CD8-positive, alpha-beta memory T cell (primary cell): ENCODE measurements around the gene FAM184A. TPM values are rescaled to one million over a fixed set of nuclear protein-coding genes. Genes with fewer than 3 reads are reported as not detected.
A peak's percentile ranks its signal among the peaks of the same experiment; 100 is the strongest.

ENCODE experiments used
- CTCF ChIA-PET: fragments of 350-600 bp; sonication (Branson Sonifier 250); formaldehyde crosslinking; loops from one replicate; lab custom pipeline; 2021; ENCODE audit warnings: antibody characterized with exemption; lab: Charles Lee
- POLR2A ChIA-PET: fragments of 350-600 bp; sonication (Branson Sonifier 250); formaldehyde crosslinking; loops from one replicate; lab custom pipeline; 2021; ENCODE audit warnings: antibody characterized with exemption; lab: Charles Lee
- DNase-seq, 5 donors: peaks; one replicate each; pipeline versions ENCODE4 v3.0.0 to v3.0.0-alpha.2; 2020 to 2022; ENCODE audit warnings: mixed read lengths in 1 of 5
- H3K27ac ChIP-seq: one replicate; pipeline ENCODE4 v1.7.0; 2013; ENCODE audit warnings: low read depth, mild to moderate bottlenecking, low read length, moderate library complexity
- H3K27me3 ChIP-seq: 2 replicates; pipeline ENCODE4 v1.7.0; 2013; ENCODE audit warnings: low read length, mild to moderate bottlenecking; ENCODE audit not compliant: insufficient read depth, poor library complexity, severe bottlenecking
- H3K36me3 ChIP-seq: 2 replicates; pipeline ENCODE4 v1.7.0; 2013; ENCODE audit warnings: mild to moderate bottlenecking, low read length, moderate library complexity; ENCODE audit not compliant: insufficient read depth
- H3K4me1 ChIP-seq: 2 replicates; pipeline ENCODE4 v1.7.0; 2013; ENCODE audit warnings: mild to moderate bottlenecking, low read length, moderate library complexity; ENCODE audit not compliant: insufficient read depth
- H3K4me3 ChIP-seq: 2 replicates; pipeline ENCODE4 v1.7.0; 2013; ENCODE audit warnings: mild to moderate bottlenecking, low read length
- H3K9me3 ChIP-seq: 2 replicates; pipeline ENCODE4 v1.7.0; 2013; ENCODE audit warnings: mild to moderate bottlenecking, low read length
- H3K27ac Mint-ChIP-seq, 8 donors: one replicate each; pipeline ENCODE4 v1.8.0; 2020 to 2021; ENCODE audit warnings: mixed read lengths in 8 of 8, mild to moderate bottlenecking in 6 of 8, inconsistent platforms in 3 of 8, moderate library complexity in 3 of 8
- H3K27me3 Mint-ChIP-seq, 2 donors: one replicate each; pipeline ENCODE4 v1.8.0; 2020 to 2021; ENCODE audit warnings: mixed read lengths in 2 of 2, mild to moderate bottlenecking in 1 of 2, moderate library complexity in 1 of 2
- H3K36me3 Mint-ChIP-seq, 3 donors: one replicate each; pipeline ENCODE4 v1.8.0; 2020 to 2021; ENCODE audit warnings: mixed read lengths in 3 of 3, inconsistent platforms in 1 of 3, mild to moderate bottlenecking in 1 of 3
- H3K4me1 Mint-ChIP-seq, 3 donors: one replicate each; pipeline ENCODE4 v1.8.0; 2020 to 2021; ENCODE audit warnings: mixed read lengths in 3 of 3, inconsistent platforms in 1 of 3, mild to moderate bottlenecking in 1 of 3
- H3K4me3 Mint-ChIP-seq, 7 donors: one replicate each; pipeline ENCODE4 v1.8.0; 2020 to 2021; ENCODE audit warnings: mixed read lengths in 7 of 7, mild to moderate bottlenecking in 6 of 7, moderate library complexity in 4 of 7, inconsistent platforms in 2 of 7
- H3K9me3 Mint-ChIP-seq, 5 donors: one replicate each; pipeline ENCODE4 v1.8.0; 2020 to 2022; ENCODE audit warnings: mixed read lengths in 5 of 5, mild to moderate bottlenecking in 3 of 5, moderate library complexity in 2 of 5, inconsistent platforms in 1 of 5
- polyA plus RNA-seq: library from polyadenylated mRNA; unstranded; fragments of 300-500 nt; fragmentation: Illumina TruSeq; gene quantifications from one replicate; pipeline ENCODE4 v1.2.3, GENCODE V29; 2021
- total RNA-seq, 2 experiments: library from RNA; stranded (reverse); gene quantifications; one replicate each; pipeline ENCODE4 v1.2.3, GENCODE V29; 2021

The FAM184A gene
- total and polyA plus RNA-seq, 3 experiments from 2014 or later, result 0.85 to 2.2 (median 2.0) TPM

DNA sequence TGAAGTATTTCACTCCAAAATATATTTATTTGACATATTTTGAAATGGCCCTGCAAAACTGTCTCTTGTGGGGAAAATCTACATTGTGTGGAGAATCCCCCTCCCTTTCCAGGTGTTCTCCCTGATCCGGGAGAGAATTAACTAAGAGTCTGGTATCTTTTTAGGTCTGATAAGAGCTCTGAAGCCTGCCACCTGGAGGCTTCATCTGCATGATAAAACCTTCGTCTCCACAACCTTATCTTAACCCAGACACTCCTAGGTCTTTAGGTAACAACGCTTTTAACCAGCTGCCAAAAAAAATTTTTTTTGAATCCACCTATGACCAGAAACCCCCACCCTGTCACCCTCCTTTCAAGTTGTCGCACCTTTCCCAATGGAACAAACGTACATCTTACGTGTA, 43.0 kb downstream of the FAM184A start:
- Mint-ChIP-seq H3K4me3 (no peak overlapping the region), H3K9me3 (no peaks in the 10 kb centered on the region), H3K27ac (peak overlapping the region in 1 of 8 donors; percentile 32), H3K27me3 (no peaks in the 10 kb centered on the region), H3K36me3 (no peaks in the 10 kb centered on the region), H3K4me1 (no peaks in the 10 kb centered on the region)
- Histone ChIP-seq H3K27ac (no peak overlapping the region), H3K9me3 (no peaks in the 10 kb centered on the region), H3K4me3 (no peak overlapping the region), H3K4me1 (no peaks in the 10 kb centered on the region), H3K27me3 (no peaks in the 10 kb centered on the region), H3K36me3 (no peaks in the 10 kb centered on the region)
- ChIA-PET POLR2A (interaction anchor here (0.6 kb wide), 1 partner anchor 142 kb away, joined by 3 read pairs; no protein-coding TSS in a partner anchor), CTCF (no interaction called here)
- no peak for DNase-seq

GRCh38 chr6:119034827-119035458, 43.5 kb downstream of the FAM184A start:
- H3K9me3 Mint-ChIP-seq, result no peaks in the 10 kb centered on the region
- H3K36me3 Mint-ChIP-seq, result no peaks in the 10 kb centered on the region
- no peak for DNase-seq
- H3K4me1 ChIP-seq, result no peaks in the 10 kb centered on the region
- no peak overlapping the region for H3K4me3 Mint-ChIP-seq
- no peaks in the 10 kb centered on the region for H3K9me3 ChIP-seq
- no peaks in the 10 kb centered on the region for H3K27me3 ChIP-seq
- peak overlapping the region in 1 of 8 donors; percentile 41 for H3K27ac Mint-ChIP-seq
- H3K36me3 ChIP-seq, result no peaks in the 10 kb centered on the region
- H3K4me1 Mint-ChIP-seq, result no peaks in the 10 kb centered on the region
- no peaks in the 10 kb centered on the region for H3K27me3 Mint-ChIP-seq
- no peak overlapping the region for H3K4me3 ChIP-seq
- H3K27ac ChIP-seq, result no peak overlapping the region
- POLR2A ChIA-PET, result no interaction called here
- CTCF ChIA-PET, result no interaction called here

DNA sequence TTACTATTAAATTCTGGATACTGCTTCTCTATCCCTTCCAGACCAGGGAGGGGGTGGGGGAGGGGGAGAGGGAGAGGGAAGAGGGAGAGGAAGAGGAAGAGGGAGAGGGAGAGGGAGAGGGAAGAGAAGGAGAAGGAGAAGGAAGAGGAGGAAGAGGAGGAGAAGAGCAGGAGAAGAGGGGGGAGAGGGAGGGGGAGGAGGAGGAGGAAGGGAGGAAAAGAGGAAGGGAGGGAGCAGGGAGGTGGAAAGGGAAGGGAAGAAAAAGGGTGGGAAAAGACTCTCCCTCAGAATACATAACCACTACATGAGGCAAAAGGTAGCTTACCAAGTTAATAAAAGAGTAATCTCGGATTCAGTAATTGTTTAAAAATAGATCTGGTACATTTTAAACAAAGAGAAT, 46.0 kb downstream of the FAM184A start:
- Histone ChIP-seq H3K27ac (no peak overlapping the region), H3K4me1 (no peaks in the 10 kb centered on the region), H3K27me3 (no peaks in the 10 kb centered on the region), H3K36me3 (no peaks in the 10 kb centered on the region), H3K9me3 (no peaks in the 10 kb centered on the region), H3K4me3 (no peak overlapping the region)
- DNase-seq, result no peak
- Mint-ChIP-seq H3K36me3 (peaks cover 0 to 4% (median 0%) of the 10 kb centered on the region in 3 donors), H3K9me3 (no peaks in the 10 kb centered on the region), H3K27me3 (peaks cover 0 to 2% of the 10 kb centered on the region in 2 donors), H3K27ac (no peak overlapping the region), H3K4me1 (no peaks in the 10 kb centered on the region), H3K4me3 (no peak overlapping the region)
- POLR2A ChIA-PET, result no interaction called here
- CTCF ChIA-PET, result no interaction called here

GRCh38 chr6:119030759-119031158, 47.7 kb downstream of the FAM184A start:
- Mint-ChIP-seq H3K27ac (no peak overlapping the region), H3K27me3 (peaks cover 0 to 5% of the 10 kb centered on the region in 2 donors), H3K4me3 (no peak overlapping the region), H3K4me1 (no peaks in the 10 kb centered on the region), H3K36me3 (peaks cover 0 to 4% (median 0%) of the 10 kb centered on the region in 3 donors), H3K9me3 (no peaks in the 10 kb centered on the region)
- Histone ChIP-seq H3K9me3 (no peaks in the 10 kb centered on the region), H3K27me3 (no peaks in the 10 kb centered on the region), H3K4me1 (no peaks in the 10 kb centered on the region), H3K27ac (no peak overlapping the region), H3K4me3 (no peak overlapping the region), H3K36me3 (no peaks in the 10 kb centered on the region)
- POLR2A ChIA-PET, result no interaction called here
- no peak for DNase-seq
- CTCF ChIA-PET, result no interaction called here

DNA sequence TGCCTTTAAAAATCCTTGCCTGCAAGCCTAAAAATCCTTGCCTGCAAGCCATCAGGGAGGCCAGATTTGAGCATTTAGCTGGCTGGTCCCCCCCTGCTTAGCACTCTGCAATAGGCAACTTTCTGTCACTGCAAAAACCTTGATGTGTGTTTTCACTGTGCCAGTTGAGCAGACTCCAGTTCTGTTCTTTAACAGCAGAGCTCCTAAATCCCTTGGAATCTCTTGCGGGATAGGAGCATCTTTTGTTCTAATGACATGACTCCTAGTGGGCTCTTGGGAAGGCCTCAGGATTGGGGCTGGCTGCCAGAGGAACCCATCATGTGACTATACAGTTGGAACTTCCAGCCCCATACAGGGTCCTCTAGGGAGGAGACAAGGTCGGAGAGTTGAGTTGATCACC, 50.4 kb downstream of the FAM184A start:
- ChIA-PET POLR2A (no interaction called here), CTCF (no interaction called here)
- no peaks in the 10 kb centered on the region for H3K9me3 Mint-ChIP-seq
- H3K4me3 Mint-ChIP-seq, result no peak overlapping the region
- no peak overlapping the region for H3K27ac Mint-ChIP-seq
- Histone ChIP-seq H3K4me1 (no peaks in the 10 kb centered on the region), H3K27me3 (no peaks in the 10 kb centered on the region), H3K9me3 (no peaks in the 10 kb centered on the region), H3K27ac (no peak overlapping the region), H3K4me3 (no peak overlapping the region), H3K36me3 (no peaks in the 10 kb centered on the region)
- DNase-seq, result no peak
- H3K36me3 Mint-ChIP-seq, result peaks cover 0 to 4% (median 2%) of the 10 kb centered on the region in 3 donors
- H3K27me3 Mint-ChIP-seq, result peaks cover 3 to 5% of the 10 kb centered on the region in 2 donors
- H3K4me1 Mint-ChIP-seq, result no peaks in the 10 kb centered on the region

- H3K36me3 Mint-ChIP-seq, result peaks cover 0 to 4% (median 2%) of the 10 kb centered on the region in 3 donors
- H3K9me3 ChIP-seq, result no peaks in the 10 kb centered on the region
- no peak overlapping the region for H3K27ac Mint-ChIP-seq
- CTCF ChIA-PET, result no interaction called here
- H3K4me1 ChIP-seq, result no peaks in the 10 kb centered on the region
- H3K4me3 ChIP-seq, result no peak overlapping the region
- peaks cover 3 to 5% of the 10 kb centered on the region in 2 donors for H3K27me3 Mint-ChIP-seq
- H3K4me3 Mint-ChIP-seq, result no peak overlapping the region
- no peaks in the 10 kb centered on the region for H3K4me1 Mint-ChIP-seq
- H3K9me3 Mint-ChIP-seq, result no peaks in the 10 kb centered on the region
- H3K36me3 ChIP-seq, result no peaks in the 10 kb centered on the region
- no peak overlapping the region for H3K27ac ChIP-seq
- H3K27me3 ChIP-seq, result no peaks in the 10 kb centered on the region
- POLR2A ChIA-PET, result no interaction called here
- DNase-seq, result no peak
Observed at GRCh38 chr6:119027465-119027864, 51.0 kb downstream of the FAM184A start.

DNA sequence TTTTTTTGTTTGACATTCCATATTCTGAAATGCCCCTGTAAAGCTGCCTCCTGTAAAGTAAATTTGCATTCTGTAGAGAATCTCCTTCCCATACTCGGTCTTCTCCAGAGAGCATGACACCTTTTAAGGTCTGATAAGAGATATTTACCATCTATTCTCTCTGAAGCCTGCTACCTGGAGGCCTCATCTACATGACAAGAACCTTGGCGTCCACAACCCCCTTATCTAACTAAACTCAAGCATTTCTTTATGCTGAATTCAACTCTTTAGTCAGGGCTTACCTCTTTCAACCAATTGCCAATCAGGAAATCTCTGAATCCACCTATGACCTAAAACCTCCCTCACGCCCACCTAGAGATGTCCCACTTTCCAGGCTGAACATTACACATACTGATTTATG, 51.6 kb downstream of the FAM184A start:
- Histone ChIP-seq H3K9me3 (no peaks in the 10 kb centered on the region), H3K36me3 (no peaks in the 10 kb centered on the region), H3K4me3 (no peak overlapping the region), H3K4me1 (no peaks in the 10 kb centered on the region), H3K27ac (no peak overlapping the region), H3K27me3 (no peaks in the 10 kb centered on the region)
- Mint-ChIP-seq H3K27ac (peak overlapping the region in 1 of 8 donors; percentile 2), H3K4me1 (no peaks in the 10 kb centered on the region), H3K4me3 (no peak overlapping the region), H3K9me3 (no peaks in the 10 kb centered on the region), H3K36me3 (peaks cover 0 to 4% (median 2%) of the 10 kb centered on the region in 3 donors), H3K27me3 (peaks cover 3 to 5% of the 10 kb centered on the region in 2 donors)
- ChIA-PET POLR2A (no interaction called here), CTCF (no interaction called here)
- DNase-seq, result no peak

DNA sequence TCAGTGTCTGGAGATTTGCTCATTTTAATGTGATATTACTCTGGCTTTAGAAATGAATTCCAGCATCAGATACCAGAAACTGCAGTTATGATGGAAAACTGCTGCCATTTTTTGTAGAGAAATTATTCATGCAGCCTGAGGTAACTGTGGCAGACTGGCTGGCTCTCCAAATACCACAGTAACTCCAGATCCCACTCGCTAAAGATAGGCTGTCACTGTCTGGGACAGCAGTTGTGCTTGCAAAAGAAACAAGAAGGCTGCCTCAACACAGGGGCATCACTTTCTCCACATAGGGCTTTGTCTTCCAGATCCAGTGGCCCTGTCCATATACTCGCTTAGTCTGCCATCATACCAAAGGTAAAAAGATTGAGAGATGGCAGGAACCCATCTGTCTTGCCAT, 52.7 kb downstream of the FAM184A start:
- H3K27me3 ChIP-seq, result no peaks in the 10 kb centered on the region
- Mint-ChIP-seq H3K4me3 (no peak overlapping the region), H3K9me3 (no peaks in the 10 kb centered on the region), H3K27ac (no peak overlapping the region), H3K36me3 (peaks cover 0 to 4% (median 2%) of the 10 kb centered on the region in 3 donors), H3K4me1 (no peaks in the 10 kb centered on the region), H3K27me3 (peaks cover 3 to 5% of the 10 kb centered on the region in 2 donors)
- POLR2A ChIA-PET, result no interaction called here
- CTCF ChIA-PET, result no interaction called here
- H3K27ac ChIP-seq, result no peak overlapping the region
- no peaks in the 10 kb centered on the region for H3K4me1 ChIP-seq
- no peaks in the 10 kb centered on the region for H3K36me3 ChIP-seq
- DNase-seq, result no peak
- no peaks in the 10 kb centered on the region for H3K9me3 ChIP-seq
- no peak overlapping the region for H3K4me3 ChIP-seq
